Stimulated activated CD4-positive, alpha-beta T cell treated with anti-CD3 and anti-CD28 coated beads, Interleukin-4, amount 100 ng/mL, for 24 hours (primary cell): ENCODE measurements around the gene BCL11A.
"Not testable (repeated sequence)": the region's sequence is repeated elsewhere in the genome, so short reads cannot be mapped to it uniquely, and the experiment has no call there.

Source experiments
- DNase-seq: peaks from one replicate; pipeline ENCODE4 v3.0.0-alpha.2; 2020

The BCL11A gene

DNA sequence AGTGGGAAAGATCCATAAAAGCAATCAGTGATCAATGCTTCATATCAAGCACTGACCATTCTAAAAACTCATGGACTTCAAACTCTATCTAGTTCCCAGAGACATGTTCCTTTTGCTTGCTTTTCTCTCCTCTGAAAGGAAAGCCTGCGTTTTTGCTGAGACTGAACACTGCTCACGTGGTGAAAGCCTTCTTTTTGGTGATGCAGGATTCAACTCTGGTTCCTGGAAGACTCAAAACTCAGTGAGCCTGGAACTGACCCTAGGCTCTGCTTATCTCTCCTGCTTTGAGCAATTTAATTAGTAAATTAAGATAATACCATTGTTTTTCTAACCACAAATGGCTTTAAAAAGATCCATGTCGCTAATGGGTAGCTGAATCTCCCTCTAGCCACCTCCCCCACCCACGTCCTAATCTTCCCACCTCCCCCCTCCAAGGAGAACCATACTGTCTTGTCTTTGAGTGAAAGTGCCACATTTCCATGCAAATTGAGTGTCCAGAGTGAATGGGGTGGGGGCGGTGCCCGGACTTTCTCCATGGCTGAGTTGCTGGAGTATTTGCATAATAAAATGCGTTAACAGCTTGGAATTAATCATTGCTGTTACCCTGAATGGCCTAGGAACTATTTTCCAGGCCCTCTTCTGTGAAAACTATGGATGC, 130.5 kb downstream of the BCL11A start:
- no peak for DNase-seq

- DNase-seq: not testable (repeated sequence)
Measured at GRCh38 chr2:60417210-60417609, 136.2 kb downstream of the BCL11A start.

DNA sequence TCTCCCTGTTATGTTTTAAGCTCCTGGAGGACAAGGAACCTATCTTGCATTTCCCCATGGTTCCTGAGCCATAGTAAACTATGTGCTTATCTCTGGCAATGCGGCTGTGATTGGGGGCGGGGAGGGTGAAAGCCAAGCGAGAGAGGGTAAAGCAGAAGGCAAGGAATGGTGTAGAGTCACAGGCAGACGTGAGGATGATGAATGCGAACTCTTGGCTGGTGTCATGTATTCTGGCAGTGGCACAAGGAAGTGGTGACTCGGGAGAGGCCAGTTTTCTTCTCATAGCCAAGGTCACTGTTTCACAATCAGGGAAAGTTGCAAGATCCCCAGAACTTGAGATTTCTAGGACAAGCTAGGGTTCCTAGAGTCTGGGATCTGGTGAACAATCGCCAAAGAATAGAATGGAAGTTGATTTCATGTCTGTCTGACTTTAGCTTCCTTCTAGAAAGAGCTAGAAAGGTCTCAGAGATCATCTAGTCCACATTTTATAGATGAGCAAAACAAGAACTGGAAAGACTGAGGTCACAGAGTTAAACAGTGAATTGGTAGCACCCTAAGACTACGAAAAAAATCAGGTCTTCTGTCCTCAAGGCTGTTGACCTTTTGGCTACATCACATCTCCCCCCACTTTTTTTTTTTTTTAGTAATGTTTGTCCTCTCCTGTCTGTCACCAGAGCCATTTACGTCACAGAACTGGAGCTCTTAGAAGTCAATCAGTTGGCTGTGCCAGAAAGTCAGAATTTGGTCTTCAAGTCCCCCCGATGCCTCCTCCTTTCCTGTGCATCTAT, 137.0 kb downstream of the BCL11A start:
- no peak for DNase-seq

- no peak for DNase-seq
Measured at GRCh38 chr2:60415814-60416213, 137.6 kb downstream of the BCL11A start.

- DNase-seq: no peak
Measured at GRCh38 chr2:60414495-60415138, 138.8 kb downstream of the BCL11A start.

DNA sequence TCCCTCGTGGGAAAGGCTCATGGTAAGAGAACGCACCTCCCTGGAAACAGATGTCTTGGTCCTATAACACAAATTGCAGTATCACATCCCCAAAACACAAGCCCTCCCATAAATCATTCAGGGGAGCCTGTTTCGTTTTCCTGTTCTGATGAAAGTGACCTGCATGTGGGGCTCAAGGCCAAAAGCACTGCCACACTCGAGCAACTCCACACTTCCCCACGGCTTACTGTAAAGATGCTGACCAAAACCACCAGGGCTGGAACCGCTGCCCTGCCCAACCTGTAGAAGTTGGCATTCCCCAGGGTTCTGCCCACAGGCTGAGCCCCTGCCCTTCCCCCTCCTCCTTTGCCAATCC, 139.7 kb downstream of the BCL11A start:
- DNase-seq: no peak

- no peak for DNase-seq
Measured at GRCh38 chr2:60413069-60413813, 140.2 kb downstream of the BCL11A start.

GRCh38 chr2:60412620-60413019, 140.8 kb downstream of the BCL11A start:
- DNase-seq: no peak

- no peak for DNase-seq
Measured at GRCh38 chr2:60412027-60412426, 141.4 kb downstream of the BCL11A start.

DNA sequence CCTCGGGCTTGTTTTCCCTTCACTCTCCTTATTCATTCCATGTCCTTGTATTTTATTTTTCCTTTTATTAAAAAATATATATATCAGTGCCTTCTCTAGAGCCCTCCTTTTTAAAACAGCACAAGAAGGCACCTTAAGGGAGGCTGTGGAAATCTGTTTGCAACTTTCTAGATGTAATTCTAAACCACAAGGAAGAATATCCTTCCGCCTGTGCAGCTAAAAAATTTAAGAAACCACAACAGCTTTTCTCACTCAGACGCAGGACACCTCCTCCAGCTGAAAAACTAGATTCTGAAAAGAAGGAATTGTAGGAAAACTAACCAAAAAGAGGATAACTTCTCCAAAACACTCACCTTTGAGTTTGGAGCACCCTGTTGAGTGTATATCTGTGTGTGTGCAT, 142.2 kb downstream of the BCL11A start:
- no peak for DNase-seq

DNA sequence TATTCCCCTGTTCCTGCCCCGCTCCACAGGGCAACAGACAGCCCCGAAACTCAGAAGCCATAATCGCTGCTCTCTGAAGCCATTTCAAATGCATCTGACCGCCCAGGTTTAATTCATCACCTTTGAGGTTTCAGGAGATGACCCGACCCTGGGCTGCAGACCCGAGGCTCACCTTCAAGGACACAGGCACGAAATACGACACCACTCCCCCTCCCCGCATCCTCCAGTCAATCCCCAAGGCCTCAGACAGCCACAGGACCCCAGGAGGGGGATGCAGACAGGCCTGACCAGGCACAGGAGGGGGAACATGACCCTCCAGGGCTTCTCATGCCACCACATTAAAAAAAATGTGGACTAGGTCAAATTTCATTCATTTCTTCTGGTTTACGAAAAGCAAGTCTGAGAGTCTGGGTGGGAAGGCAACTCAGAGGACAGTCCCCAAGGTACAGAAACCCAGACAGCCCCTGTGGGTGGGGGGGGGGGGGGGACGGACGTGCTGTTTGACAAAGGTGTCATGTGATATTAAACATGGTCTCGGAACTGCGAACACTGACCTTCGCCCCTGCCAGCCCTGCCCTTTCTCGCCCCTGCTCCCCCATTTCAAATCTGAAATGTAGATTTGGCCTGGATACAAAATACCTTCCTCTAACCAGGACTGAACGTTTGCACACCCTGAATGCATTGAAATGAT, 142.9 kb downstream of the BCL11A start:
- DNase-seq: no peak

DNA sequence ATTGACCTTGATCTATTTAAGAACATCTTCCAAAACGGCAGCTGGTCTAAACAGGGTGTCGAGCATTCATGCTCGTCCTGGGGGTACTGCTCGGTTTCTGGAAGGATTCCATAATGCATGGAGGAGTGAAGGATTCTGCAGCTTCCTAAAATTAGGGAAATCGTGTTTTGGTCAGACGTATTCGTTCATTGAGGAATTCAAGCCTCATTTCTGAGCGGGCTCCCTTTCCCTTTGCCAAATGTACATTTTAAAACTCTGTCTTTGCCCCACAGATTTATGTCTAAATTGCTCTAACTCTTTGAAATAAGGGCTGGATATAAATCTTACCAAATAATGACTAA, 144.0 kb downstream of the BCL11A start:
- no peak for DNase-seq

- DNase-seq: no peak
Measured at GRCh38 chr2:60408811-60409530, 144.5 kb downstream of the BCL11A start.

DNA sequence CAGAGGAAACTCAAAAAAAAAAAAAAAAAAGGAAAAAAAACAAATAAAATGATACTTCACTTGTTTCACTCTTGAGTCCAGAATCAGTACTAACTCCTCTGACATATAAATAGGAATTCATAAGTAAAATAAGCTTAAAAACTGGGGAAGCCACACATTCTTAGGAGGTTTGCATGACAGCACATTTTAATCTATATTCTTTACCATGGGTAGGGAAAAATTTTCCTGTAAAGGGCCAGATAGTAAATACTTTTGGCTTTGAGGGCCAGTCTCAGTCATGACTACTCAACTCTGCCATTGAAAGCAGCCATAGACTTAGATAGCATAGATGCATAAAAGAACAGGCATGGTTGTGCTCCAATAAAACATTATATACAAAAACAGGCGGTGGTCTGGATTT, 145.2 kb downstream of the BCL11A start:
- DNase-seq: no peak

- DNase-seq: no peak
Measured at GRCh38 chr2:60407398-60407797, 146.1 kb downstream of the BCL11A start.

DNA sequence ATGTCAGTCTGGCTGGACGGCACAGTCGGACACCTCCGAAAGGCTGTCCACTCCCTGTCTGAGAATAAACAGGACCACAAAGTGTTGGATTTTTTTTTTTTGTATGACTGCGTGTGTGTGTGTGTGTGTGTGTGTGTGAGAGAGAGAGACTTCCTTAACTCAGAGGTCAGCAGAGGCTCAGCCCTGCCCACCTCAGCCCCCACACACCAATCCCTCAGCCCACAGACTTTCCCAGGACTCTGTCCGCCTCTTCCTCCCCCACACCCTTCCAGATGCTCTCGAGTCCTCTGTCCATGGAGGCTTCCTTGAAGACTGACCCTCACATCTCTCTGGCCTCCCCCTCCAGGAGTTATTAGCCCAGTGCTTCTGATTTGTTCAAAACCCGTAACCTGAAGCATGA, 147.3 kb downstream of the BCL11A start:
- DNase-seq: no peak

DNA sequence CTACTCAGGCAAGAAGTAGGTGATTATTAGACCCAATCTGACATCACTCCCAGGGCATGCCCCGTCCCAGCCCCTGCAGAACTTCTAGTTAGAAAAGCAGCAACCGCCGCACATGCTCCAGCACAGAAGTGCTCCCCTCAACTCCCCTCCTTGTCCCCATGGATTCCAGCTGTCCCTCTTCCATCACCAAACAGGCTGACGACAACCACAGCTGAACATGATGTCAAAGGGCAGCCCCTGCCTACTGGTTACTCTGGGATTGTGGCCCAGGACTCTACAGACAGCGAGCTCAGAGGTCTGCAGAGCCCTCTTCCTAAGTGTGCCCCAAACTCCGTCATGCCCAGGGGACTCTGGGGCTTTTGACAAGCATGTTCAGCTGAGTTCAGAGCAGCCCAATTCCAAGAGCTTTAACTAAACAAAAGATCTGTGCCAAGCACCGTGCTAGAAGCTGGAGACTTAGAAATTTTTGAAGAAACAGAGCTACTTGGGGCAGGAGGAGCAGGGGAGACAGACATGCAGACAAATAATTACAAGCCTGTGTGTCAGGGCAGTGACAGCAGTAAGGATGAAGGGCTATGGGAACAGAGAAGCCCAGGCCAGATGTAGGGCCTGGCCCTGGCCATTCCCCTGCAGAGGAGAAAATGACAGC, 148.1 kb downstream of the BCL11A start:
- DNase-seq: no peak
